K562 (cell line): Measurements from ENCODE around the gene ARHGAP35. TPM values are rescaled to one million over a fixed set of nuclear protein-coding genes. Genes with fewer than 3 reads are reported as not detected.

Experiments used
- CAMTA2 ChIP-seq: fragments of 250-450 bp; sonication (Bioruptor Pico); conservative IDR thresholded peaks from 2 replicates; pipeline ENCODE4 v1.5.1; 2022
- CC2D1A ChIP-seq: fragments of 450-650 bp; IDR thresholded peaks from 2 replicates; pipeline ENCODE4 v1.6.1; 2017; ENCODE audit warnings: mild to moderate bottlenecking
- CREB3 ChIP-seq: fragments of 450-650 bp; conservative IDR thresholded peaks from 2 replicates; pipeline ENCODE4 v1.6.1; 2016; ENCODE audit warnings: missing genetic modification characterization, low read depth, mild to moderate bottlenecking, missing compliant biosample characterization, moderate library complexity
- CXXC5 ChIP-seq: fragments of 250-450 bp; sonication (Bioruptor Pico); IDR thresholded peaks from 2 replicates; pipeline ENCODE4 v1.8.0; 2022; ENCODE audit warnings: inconsistent platforms, mild to moderate bottlenecking, moderate library complexity
- ELF2 ChIP-seq: fragments of 250-450 bp; sonication (Bioruptor Pico); IDR thresholded peaks from 2 replicates; pipeline ENCODE4 v1.5.0; 2021; ENCODE audit warnings: mild to moderate bottlenecking
- ETV5 ChIP-seq: sonication (generic); formaldehyde crosslinking; IDR thresholded peaks from 2 replicates; pipeline ENCODE4 v1.4.0; 2020; ENCODE audit warnings: low read depth, mild to moderate bottlenecking, missing genetic modification reagents
- FOS ChIP-seq: IDR thresholded peaks from 3 replicates; pipeline ENCODE4 v1.6.1; 2011; ENCODE audit not compliant: insufficient read length; ENCODE audit errors: extremely low read depth
- IFI16 ChIP-seq: fragments of 250-450 bp; sonication (Bioruptor Pico); IDR thresholded peaks from 2 replicates; pipeline ENCODE4 v2.1.2; 2022; ENCODE audit warnings: mild to moderate bottlenecking, inconsistent platforms
- MAFK ChIP-seq: IDR thresholded peaks from 2 replicates; pipeline ENCODE4 v1.6.1; 2011; ENCODE audit warnings: low read length, improper control_type of control experiment
- NCOR1 ChIP-seq: fragments of 450-650 bp; IDR thresholded peaks from 2 replicates; pipeline ENCODE4 v1.6.1; 2016; ENCODE audit warnings: mild to moderate bottlenecking, moderate library complexity
- NFRKB ChIP-seq: fragments of 450-650 bp; IDR thresholded peaks from 2 replicates; pipeline ENCODE4 v1.6.1; 2016; ENCODE audit warnings: low read depth
- PHF21A ChIP-seq: fragments of 450-650 bp; IDR thresholded peaks from 2 replicates; pipeline ENCODE4 v1.6.1; 2017; ENCODE audit warnings: low read depth, borderline replicate concordance
- RFX5 ChIP-seq: IDR thresholded peaks from 2 replicates; pipeline ENCODE4 v1.6.1; 2011; ENCODE audit warnings: low read depth, mild to moderate bottlenecking, improper control_type of control experiment, low read length
- RREB1 ChIP-seq: fragments of 250-450 bp; sonication (Bioruptor Pico); IDR thresholded peaks from 2 replicates; pipeline ENCODE4 v1.4.0; 2020
- SLC30A9 ChIP-seq: fragments of 250-450 bp; sonication (Bioruptor Pico); IDR thresholded peaks from 2 replicates; pipeline ENCODE4 v1.8.0; 2022; ENCODE audit warnings: mild to moderate bottlenecking, moderate library complexity
- SREBF2 ChIP-seq: sonication (generic); formaldehyde crosslinking; IDR thresholded peaks from 2 replicates; pipeline ENCODE4 v1.4.0; 2020; ENCODE audit warnings: mild to moderate bottlenecking, missing genetic modification reagents
- ZBTB17 ChIP-seq: fragments of 450-650 bp; formaldehyde crosslinking; IDR thresholded peaks from 2 replicates; pipeline ENCODE4 v1.4.0; 2020; ENCODE audit warnings: mild to moderate bottlenecking
- ZNF444 ChIP-seq: fragments of 250-450 bp; sonication (Bioruptor Pico); IDR thresholded peaks from 2 replicates; pipeline ENCODE4 v1.4.0; 2020; ENCODE audit warnings: mild to moderate bottlenecking, moderate library complexity
- polyA plus RNA-seq, 8 experiments: library from polyadenylated mRNA; depleted of rRNA in 4 of 8; stranded (reverse) in 5 of 8; unstranded in 3 of 8; fragments of >200 nt; fragmentation: Nextera tagmentation in 2 of 8; fragmentation: Illumina TruSeq in 1 of 8; extraction: Ambion mirVana in 2 of 8; extraction: Trizol in 1 of 8; gene quantifications; 2 replicates each; pipeline versions ENCODE4 v1.2.1 to v1.2.3, GENCODE V29; 2011 to 2014; ENCODE audit warnings: inconsistent platforms in 1 of 8, missing spikeins in 1 of 8
- total RNA-seq, 7 experiments: library from RNA; depleted of rRNA in 6 of 7; stranded (reverse); fragments of >200 nt in 6 of 7; fragmentation: Illumina TruSeq in 2 of 7; extraction: Trizol in 2 of 7; gene quantifications; 2 replicates each; pipeline versions ENCODE4 v1.2.1 to v1.2.3, GENCODE V29; 2011 to 2021; ENCODE audit warnings: low replicate concordance in 1 of 7
- TF ChIP-seq, protein P1 (sequence below): fragments of 450-650 bp; IDR thresholded peaks from 2 replicates; pipeline ENCODE4 v1.6.1; 2018; ENCODE audit not compliant: partially characterized antibody

The ARHGAP35 gene
- total and polyA plus RNA-seq, 9 of the 15 experiments (the other 6 are each of a cell fraction or from before 2014, with no cell fraction given) = 0.27 to 26.4 (median 10.2) TPM

DNA sequence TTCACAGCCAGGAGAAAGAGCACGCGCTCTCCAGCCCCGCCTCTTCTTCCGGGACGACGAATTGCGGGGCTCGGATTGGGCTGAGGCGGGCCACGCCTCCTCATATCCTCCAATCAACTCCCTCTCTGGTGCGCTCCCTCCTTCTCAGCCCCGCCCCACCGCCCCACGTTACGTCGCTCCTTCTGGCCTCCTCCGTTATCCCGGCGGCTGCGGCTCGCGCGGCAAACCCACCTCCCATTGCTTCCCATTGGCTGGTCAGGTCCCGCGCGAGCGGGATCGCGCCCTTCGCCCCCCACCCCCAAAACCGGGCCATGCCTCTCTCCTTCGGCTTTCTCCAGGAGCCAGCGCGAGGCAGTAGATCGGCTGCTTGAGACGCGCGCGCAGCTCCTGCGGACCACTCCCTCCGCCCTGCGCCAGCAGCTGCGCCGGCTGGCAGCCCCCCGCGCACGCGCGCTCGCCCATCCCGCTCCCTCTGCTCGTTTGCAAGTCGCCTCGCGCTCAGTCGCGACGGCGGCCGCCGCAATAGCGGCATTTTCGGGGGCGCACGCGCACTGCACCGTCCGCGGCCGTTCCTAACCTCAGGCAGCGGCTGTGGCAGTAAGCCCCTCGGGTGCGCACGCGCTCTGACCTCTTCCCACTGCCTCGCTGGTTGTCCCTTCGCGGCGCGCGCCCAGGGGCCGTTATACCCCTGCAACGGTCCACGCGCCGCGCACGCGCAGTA, 512 bp upstream of the ARHGAP35 start (continued):
- TF ChIP-seq RREB1 (CRISPR knock-in tag) (peak; percentile 85; the same call in 1 of the 2 replicates), CC2D1A (no peak), SLC30A9 (CRISPR knock-in tag) (no peak), ELF2 (CRISPR knock-in tag) (0 out of 2 replicates have a peak, but pooled peaks have one; percentile 7), RFX5 (no peak), FOS (peak; percentile 71), SREBF2 (CRISPR knock-in tag) (no peak), CAMTA2 (CRISPR knock-in tag) (no peak), ZBTB17 (CRISPR knock-in tag) (peak; percentile 81), PHF21A (no peak; the same call in 1 of the 2 replicates), CREB3 (no peak; the same call in 1 of the 2 replicates), NFRKB (peak; percentile 70; the same call in 1 of the 2 replicates), ZNF444 (CRISPR knock-in tag) (no peak), ETV5 (no peak), MAFK (no peak), IFI16 (CRISPR knock-in tag) (no peak), NCOR1 (no peak), CXXC5 (peak; percentile 86)
- TF ChIP-seq, protein P1, sequence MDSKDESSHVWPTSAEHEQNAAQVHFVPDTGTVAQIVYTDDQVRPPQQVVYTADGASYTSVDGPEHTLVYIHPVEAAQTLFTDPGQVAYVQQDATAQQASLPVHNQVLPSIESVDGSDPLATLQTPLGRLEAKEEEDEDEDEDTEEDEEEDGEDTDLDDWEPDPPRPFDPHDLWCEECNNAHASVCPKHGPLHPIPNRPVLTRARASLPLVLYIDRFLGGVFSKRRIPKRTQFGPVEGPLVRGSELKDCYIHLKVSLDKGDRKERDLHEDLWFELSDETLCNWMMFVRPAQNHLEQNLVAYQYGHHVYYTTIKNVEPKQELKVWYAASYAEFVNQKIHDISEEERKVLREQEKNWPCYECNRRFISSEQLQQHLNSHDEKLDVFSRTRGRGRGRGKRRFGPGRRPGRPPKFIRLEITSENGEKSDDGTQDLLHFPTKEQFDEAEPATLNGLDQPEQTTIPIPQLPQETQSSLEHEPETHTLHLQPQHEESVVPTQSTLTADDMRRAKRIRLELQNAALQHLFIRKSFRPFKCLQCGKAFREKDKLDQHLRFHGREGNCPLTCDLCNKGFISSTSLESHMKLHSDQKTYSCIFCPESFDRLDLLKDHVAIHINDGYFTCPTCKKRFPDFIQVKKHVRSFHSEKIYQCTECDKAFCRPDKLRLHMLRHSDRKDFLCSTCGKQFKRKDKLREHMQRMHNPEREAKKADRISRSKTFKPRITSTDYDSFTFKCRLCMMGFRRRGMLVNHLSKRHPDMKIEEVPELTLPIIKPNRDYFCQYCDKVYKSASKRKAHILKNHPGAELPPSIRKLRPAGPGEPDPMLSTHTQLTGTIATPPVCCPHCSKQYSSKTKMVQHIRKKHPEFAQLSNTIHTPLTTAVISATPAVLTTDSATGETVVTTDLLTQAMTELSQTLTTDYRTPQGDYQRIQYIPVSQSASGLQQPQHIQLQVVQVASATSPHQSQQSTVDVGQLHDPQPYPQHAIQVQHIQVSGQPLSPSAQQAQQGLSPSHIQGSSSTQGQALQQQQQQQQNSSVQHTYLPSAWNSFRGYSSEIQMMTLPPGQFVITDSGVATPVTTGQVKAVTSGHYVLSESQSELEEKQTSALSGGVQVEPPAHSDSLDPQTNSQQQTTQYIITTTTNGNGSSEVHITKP = no peak
